ENCODE data around the gene BDH1.

The BDH1 gene

GRCh38 chr3:197549261-197549885 lies 6.4 kb downstream of the BDH1 start:
- DNase-seq (ENCODE audit: low read depth in 2 of 2) = no peak

- no peak for DNase-seq (ENCODE audit: low read depth in 2 of 2)
Observed at GRCh38 chr3:197547306-197548011, 8.3 kb downstream of the BDH1 start.

- no peak for DNase-seq (ENCODE audit: low read depth in 2 of 2)
Observed at GRCh38 chr3:197546307-197547085, 9.3 kb downstream of the BDH1 start.

- no peak for DNase-seq (ENCODE audit: low read depth in 2 of 2)
Observed at GRCh38 chr3:197545571-197545970, 10.2 kb downstream of the BDH1 start.

GRCh38 chr3:197545101-197545500 lies 10.7 kb downstream of the BDH1 start:
- DNase-seq (ENCODE audit: low read depth in 2 of 2) = no peak

GRCh38 chr3:197542741-197543454 lies 12.9 kb downstream of the BDH1 start:
- no peak for DNase-seq (ENCODE audit: low read depth in 2 of 2)

- DNase-seq (ENCODE audit: low read depth in 2 of 2) = no peak
Observed at GRCh38 chr3:197541756-197542539, 13.8 kb downstream of the BDH1 start.

- DNase-seq (ENCODE audit: low read depth in 2 of 2) = no peak
Observed at GRCh38 chr3:197540961-197541377, 14.8 kb downstream of the BDH1 start.

- DNase-seq (ENCODE audit: low read depth in 2 of 2) = no peak
Observed at GRCh38 chr3:197539651-197540051, 16.1 kb downstream of the BDH1 start.

- DNase-seq (ENCODE audit: low read depth in 2 of 2) = no peak
Observed at GRCh38 chr3:197533927-197534725, 21.6 kb downstream of the BDH1 start.

- no peak for DNase-seq (ENCODE audit: low read depth in 2 of 2)
Observed at GRCh38 chr3:197533396-197533795, 22.4 kb downstream of the BDH1 start.

GRCh38 chr3:197532388-197532787 lies 23.4 kb downstream of the BDH1 start:
- no peak for DNase-seq (ENCODE audit: low read depth in 2 of 2)

- DNase-seq (ENCODE audit: low read depth in 2 of 2) = no peak
Observed at GRCh38 chr3:197528190-197528589, 27.6 kb downstream of the BDH1 start.

- no peak for DNase-seq (ENCODE audit: low read depth in 2 of 2)
Observed at GRCh38 chr3:197527569-197527968, 28.2 kb downstream of the BDH1 start.

- DNase-seq (ENCODE audit: low read depth in 2 of 2) = no peak
Observed at GRCh38 chr3:197525706-197526105, 30.1 kb downstream of the BDH1 start.

- no peak for DNase-seq (ENCODE audit: low read depth in 2 of 2)
Observed at GRCh38 chr3:197524128-197524527, 31.6 kb downstream of the BDH1 start.

GRCh38 chr3:197523526-197523925 lies 32.2 kb downstream of the BDH1 start:
- no peak for DNase-seq (ENCODE audit: low read depth in 2 of 2)

- no peak for DNase-seq (ENCODE audit: low read depth in 2 of 2)
Observed at GRCh38 chr3:197522881-197523441, 32.8 kb downstream of the BDH1 start.

- DNase-seq (ENCODE audit: low read depth in 2 of 2) = no peak
Observed at GRCh38 chr3:197522183-197522715, 33.5 kb downstream of the BDH1 start.
